HEK293T (cell line): ENCODE results near the gene GALNT5.
A peak's percentile ranks its signal among the peaks of the same experiment; 100 is the strongest.

Experiments used
- CTCF ChIA-PET: fragments of 350-600 bp; formaldehyde crosslinking; extraction: SDS; loops from one replicate; lab custom pipeline; 2021; ENCODE audit warnings: antibody characterized with exemption, inconsistent platforms; lab: Yijun Ruan, JAX
- POLR2A ChIA-PET: fragments of 350-600 bp; formaldehyde crosslinking; extraction: SDS; loops from one replicate; lab custom pipeline; 2020; ENCODE audit warnings: antibody characterized with exemption, inconsistent platforms; lab: Yijun Ruan, JAX
- DNase-seq: peaks from one replicate; pipeline ENCODE4 v3.0.0; 2012; ENCODE audit warnings: mixed read lengths; ENCODE audit errors: extremely low spot score
- ARNT ChIP-seq: fragments of 450-650 bp; IDR thresholded peaks from 2 replicates; pipeline ENCODE4 v1.6.1; 2017; ENCODE audit warnings: mild to moderate bottlenecking
- BHLHE40 ChIP-seq: fragments of 450-650 bp; IDR thresholded peaks from 2 replicates; pipeline ENCODE4 v1.6.1; 2016; ENCODE audit warnings: mild to moderate bottlenecking, moderate library complexity, borderline replicate concordance
- CTBP1 ChIP-seq: fragments of 450-650 bp; IDR thresholded peaks from 2 replicates; pipeline ENCODE4 v1.6.1; 2016; ENCODE audit warnings: borderline replicate concordance
- ELF4 ChIP-seq: fragments of 450-650 bp; IDR thresholded peaks from 2 replicates; pipeline ENCODE4 v1.6.1; 2017; ENCODE audit warnings: antibody characterized with exemption
- FOXA1 ChIP-seq: fragments of 450-650 bp; IDR thresholded peaks from 2 replicates; pipeline ENCODE4 v1.6.1; 2016; ENCODE audit warnings: mild to moderate bottlenecking
- FOXK2 ChIP-seq: fragments of 450-650 bp; IDR thresholded peaks from 2 replicates; pipeline ENCODE4 v1.6.1; 2016; ENCODE audit warnings: mild to moderate bottlenecking
- FOXM1 ChIP-seq: fragments of 450-650 bp; IDR thresholded peaks from 2 replicates; pipeline ENCODE4 v1.6.1; 2017; ENCODE audit warnings: mild to moderate bottlenecking, borderline replicate concordance
- HDGF ChIP-seq: fragments of 450-650 bp; IDR thresholded peaks from 2 replicates; pipeline ENCODE4 v1.6.1; 2017; ENCODE audit warnings: antibody characterized with exemption, borderline replicate concordance
- L3MBTL2 ChIP-seq: fragments of 450-650 bp; conservative IDR thresholded peaks from 2 replicates; pipeline ENCODE4 v1.6.1; 2016; ENCODE audit warnings: mild to moderate bottlenecking
- LEF1 ChIP-seq: fragments of 450-650 bp; IDR thresholded peaks from 2 replicates; pipeline ENCODE4 v1.6.1; 2017; ENCODE audit warnings: mild to moderate bottlenecking, borderline replicate concordance
- NFRKB ChIP-seq: fragments of 450-650 bp; IDR thresholded peaks from 2 replicates; pipeline ENCODE4 v1.6.1; 2016; ENCODE audit warnings: mild to moderate bottlenecking, moderate library complexity
- PKNOX1 ChIP-seq: fragments of 450-650 bp; IDR thresholded peaks from 2 replicates; pipeline ENCODE4 v1.6.1; 2016
- SP1 ChIP-seq: fragments of 450-650 bp; IDR thresholded peaks from 2 replicates; pipeline ENCODE4 v1.6.1; 2017
- SUZ12 ChIP-seq: fragments of 450-650 bp; IDR thresholded peaks from 2 replicates; pipeline ENCODE4 v1.6.1; 2016; ENCODE audit warnings: mild to moderate bottlenecking
- TARDBP ChIP-seq: fragments of 450-650 bp; IDR thresholded peaks from 2 replicates; pipeline ENCODE4 v1.6.1; 2016
- ZNF384 ChIP-seq: fragments of 450-650 bp; IDR thresholded peaks from 2 replicates; pipeline ENCODE4 v1.6.1; 2016

GALNT5 gene

GRCh38 chr2:157260533-157261198, 3.2 kb downstream of the GALNT5 start:
- TF ChIP-seq HDGF: no peak
- TF ChIP-seq TARDBP: no peak
- no peak for TF ChIP-seq ELF4
- TF ChIP-seq FOXM1: no peak
- no peak for TF ChIP-seq NFRKB
- no peak for TF ChIP-seq CTBP1
- no peak for TF ChIP-seq L3MBTL2
- no peak for TF ChIP-seq SUZ12
- no peak for TF ChIP-seq ZNF384
- TF ChIP-seq PKNOX1: no peak
- no peak for TF ChIP-seq SP1
- TF ChIP-seq ARNT: no peak
- no peak for TF ChIP-seq BHLHE40
- no peak for TF ChIP-seq FOXA1
- ChIA-PET POLR2A (no interaction called here), CTCF (interaction anchor here (1.5 kb wide), 1 partner anchor 76 kb away, joined by 4 read pairs; no protein-coding TSS in a partner anchor)
- no peak for DNase-seq

GRCh38 chr2:157261199-157261782, 3.8 kb downstream of the GALNT5 start:
- DNase-seq: peak; percentile 8
- POLR2A ChIA-PET: no interaction called here
- TF ChIP-seq L3MBTL2: 0 out of 2 replicates have a peak, but pooled peaks have one; percentile 16
- no peak for TF ChIP-seq CTBP1
- TF ChIP-seq ARNT: no peak
- no peak for TF ChIP-seq FOXA1
- CTCF ChIA-PET: interaction anchor here (1.5 kb wide), 1 partner anchor 75 kb away, joined by 4 read pairs; no protein-coding TSS in a partner anchor

GRCh38 chr2:157262248-157262647, 4.7 kb downstream of the GALNT5 start:
- ChIA-PET CTCF (no interaction called here), POLR2A (no interaction called here)
- TF ChIP-seq L3MBTL2 (no peak), LEF1 (no peak), TARDBP (no peak), NFRKB (no peak), CTBP1 (no peak), SUZ12 (no peak), PKNOX1 (no peak), FOXK2 (no peak), SP1 (no peak), FOXA1 (no peak), BHLHE40 (no peak), HDGF (no peak), ELF4 (no peak), ARNT (no peak), FOXM1 (no peak), ZNF384 (no peak)

GRCh38 chr2:157264099-157264498, 6.6 kb downstream of the GALNT5 start:
- ChIA-PET POLR2A (no interaction called here), CTCF (no interaction called here)
- TF ChIP-seq TARDBP: no peak
- no peak for TF ChIP-seq SUZ12
- no peak for DNase-seq

More at GRCh38 chr2:157262248-157262647, 4.7 kb downstream of the GALNT5 start:
- DNase-seq: no peak

GRCh38 chr2:157265825-157266224, 8.3 kb downstream of the GALNT5 start:
- POLR2A ChIA-PET: no interaction called here
- CTCF ChIA-PET: no interaction called here
- DNase-seq: no peak
- TF ChIP-seq FOXM1: no peak
- TF ChIP-seq CTBP1: no peak
- TF ChIP-seq NFRKB: no peak
- TF ChIP-seq BHLHE40: no peak
- no peak for TF ChIP-seq TARDBP
- no peak for TF ChIP-seq PKNOX1
- TF ChIP-seq ELF4: no peak
- TF ChIP-seq ZNF384: no peak
- no peak for TF ChIP-seq FOXA1
- no peak for TF ChIP-seq FOXK2
- TF ChIP-seq L3MBTL2: no peak
- no peak for TF ChIP-seq SUZ12
- TF ChIP-seq ARNT: no peak

- no peak for DNase-seq
- CTCF ChIA-PET: no interaction called here
- TF ChIP-seq FOXM1: no peak
- TF ChIP-seq ARNT: no peak
- TF ChIP-seq PKNOX1: no peak
- TF ChIP-seq ELF4: no peak
- TF ChIP-seq L3MBTL2: no peak
- TF ChIP-seq FOXA1: no peak
- TF ChIP-seq SP1: no peak
- no peak for TF ChIP-seq LEF1
- TF ChIP-seq HDGF: no peak
- no peak for TF ChIP-seq BHLHE40
- no peak for TF ChIP-seq FOXK2
- no peak for TF ChIP-seq NFRKB
- no peak for TF ChIP-seq TARDBP
- TF ChIP-seq ZNF384: no peak
- no peak for TF ChIP-seq SUZ12
- no peak for TF ChIP-seq CTBP1
These were observed 10.0 kb downstream of the GALNT5 start for GRCh38 chr2:157267476-157267875.

More at GRCh38 chr2:157267476-157267875, 10.0 kb downstream of the GALNT5 start:
- POLR2A ChIA-PET: no interaction called here
